IMR-90 (cell line): ENCODE results near the gene ZNF292. TPM values are rescaled to one million over a fixed set of nuclear protein-coding genes. Genes with fewer than 3 reads are reported as not detected.
A peak's percentile ranks its signal among the peaks of the same experiment; 100 is the strongest.

Experiments used
- ATAC-seq: fragments of 200-7000 bp; cut with Tn5 transposase; 2 replicates; pipeline ENCODE4 v1.9.1; 2020; ENCODE audit warnings: low read depth, mild to moderate bottlenecking, moderate library complexity
- BruUV-seq: library from RNA; stranded (reverse); fragments of 400-500 nt; replicated peaks from 2 replicates; lab custom pipeline; 2021; lab: Mats Ljungman, UMichigan
- CTCF ChIA-PET: fragments of 300-600 bp; formaldehyde crosslinking; extraction: SDS; loops from one replicate; lab custom pipeline; 2021; ENCODE audit warnings: antibody characterized with exemption; lab: Yijun Ruan, JAX
- POLR2A ChIA-PET: fragments of 300-600 bp; sonication (Branson Sonifier 250); formaldehyde crosslinking; loops from one replicate; lab custom pipeline; 2022; ENCODE audit warnings: antibody characterized with exemption; ENCODE audit not compliant: unreplicated experiment; lab: Charles Lee
- DNase-seq: peaks from one replicate; pipeline ENCODE4 v3.0.0; 2013
- H2AFZ ChIP-seq: replicated peaks from 2 replicates; pipeline ENCODE3; 2013; ENCODE audit warnings: low read length, mild to moderate bottlenecking; ENCODE audit not compliant: poor library complexity
- H2AK5ac ChIP-seq: 2 replicates; pipeline ENCODE4 v1.6.1; 2013; ENCODE audit warnings: low read depth, low read length, inconsistent platforms
- H2AK9ac ChIP-seq: replicated peaks from 2 replicates; pipeline ENCODE3; 2013; ENCODE audit warnings: mild to moderate bottlenecking, low read depth, low read length, moderate library complexity; ENCODE audit not compliant: poor library complexity
- H2BK120ac ChIP-seq: 2 replicates; pipeline ENCODE4 v1.6.1; 2013; ENCODE audit warnings: low read depth, low read length, inconsistent platforms
- H2BK15ac ChIP-seq: 3 replicates; pipeline ENCODE4 v1.6.1; 2013; ENCODE audit warnings: low read depth, low read length, inconsistent platforms
- H2BK20ac ChIP-seq: 2 replicates; pipeline ENCODE4 v1.6.1; 2013; ENCODE audit warnings: low read depth, mild to moderate bottlenecking, inconsistent platforms, low read length, moderate library complexity
- H2BK5ac ChIP-seq: 2 replicates; pipeline ENCODE4 v1.6.1; 2013; ENCODE audit warnings: mild to moderate bottlenecking, low read depth, low read length, inconsistent platforms; ENCODE audit not compliant: poor library complexity, severe bottlenecking
- H3K14ac ChIP-seq: replicated peaks from 2 replicates; pipeline ENCODE4 v1.6.1; 2013; ENCODE audit warnings: low read depth, low read length, inconsistent platforms
- H3K18ac ChIP-seq: 2 replicates; pipeline ENCODE4 v1.6.1; 2013; ENCODE audit warnings: low read depth, low read length, control low read depth
- H3K23ac ChIP-seq: 2 replicates; pipeline ENCODE4 v1.6.1; 2013; ENCODE audit warnings: low read depth, low read length, inconsistent platforms
- H3K27ac ChIP-seq: 2 replicates; pipeline ENCODE4 v1.5.1; 2013; ENCODE audit warnings: mild to moderate bottlenecking, control low read depth, low read length; ENCODE audit not compliant: insufficient read depth
- H3K27me3 ChIP-seq: 2 replicates; pipeline ENCODE4 v1.6.1; 2013; ENCODE audit warnings: low read length; ENCODE audit not compliant: control insufficient read depth, insufficient read depth
- H3K36me3 ChIP-seq: 2 replicates; pipeline ENCODE4 v1.6.1; 2013; ENCODE audit warnings: low read length, mixed read lengths; ENCODE audit not compliant: control insufficient read depth, insufficient read depth
- H3K4ac ChIP-seq: 2 replicates; pipeline ENCODE4 v1.6.1; 2013; ENCODE audit warnings: low read depth, low read length, inconsistent platforms
- H3K4me1 ChIP-seq: 2 replicates; pipeline ENCODE4 v1.6.1; 2013; ENCODE audit warnings: low read length, mixed read lengths; ENCODE audit not compliant: control insufficient read depth, insufficient read depth
- H3K4me2 ChIP-seq: 2 replicates; pipeline ENCODE4 v1.6.1; 2013; ENCODE audit warnings: low read depth, mild to moderate bottlenecking, control low read depth, low read length, moderate library complexity
- H3K4me3 ChIP-seq: 2 replicates; pipeline ENCODE4 v1.5.1; 2013; ENCODE audit warnings: low read depth, mild to moderate bottlenecking, control low read depth, low read length, moderate library complexity; ENCODE audit not compliant: insufficient read depth
- H3K56ac ChIP-seq: 2 replicates; pipeline ENCODE4 v1.6.1; 2013; ENCODE audit warnings: low read length, inconsistent platforms; ENCODE audit not compliant: insufficient read depth; ENCODE audit errors: extremely low read depth
- H3K79me1 ChIP-seq, 2 experiments: 2 replicates each; pipeline ENCODE4 v1.6.1; 2013; ENCODE audit warnings: low read length in 2 of 2, inconsistent platforms in 1 of 2, low read depth in 1 of 2
- H3K9ac ChIP-seq: 2 replicates; pipeline ENCODE4 v1.6.1; 2013; ENCODE audit warnings: low read depth, low read length, control low read depth
- H3K9me1 ChIP-seq: 2 replicates; pipeline ENCODE4 v1.6.1; 2013; ENCODE audit warnings: low read length, inconsistent platforms; ENCODE audit not compliant: insufficient read depth
- H3K9me3 ChIP-seq: 2 replicates; pipeline ENCODE4 v1.6.1; 2013; ENCODE audit warnings: low read length; ENCODE audit not compliant: control insufficient read depth, insufficient read depth
- H4K20me1 ChIP-seq: 2 replicates; pipeline ENCODE4 v1.6.1; 2013; ENCODE audit warnings: low read length, inconsistent platforms; ENCODE audit not compliant: insufficient read depth
- H4K5ac ChIP-seq: 2 replicates; pipeline ENCODE4 v1.6.1; 2013; ENCODE audit warnings: mild to moderate bottlenecking, low read depth, low read length, control low read depth
- H4K8ac ChIP-seq, 2 experiments: 2 replicates each; pipeline ENCODE4 v1.6.1; 2013; ENCODE audit warnings: low read depth in 2 of 2, low read length in 2 of 2, control low read depth in 1 of 2, inconsistent platforms in 1 of 2
- H4K91ac ChIP-seq: 2 replicates; pipeline ENCODE4 v1.6.1; 2013; ENCODE audit warnings: low read depth, low read length, inconsistent platforms; ENCODE audit not compliant: insufficient read depth
- BHLHE40 ChIP-seq: fragments of 150-350 bp; IDR thresholded peaks from 2 replicates; pipeline ENCODE4 v1.6.1; 2016; ENCODE audit warnings: mild to moderate bottlenecking, low read depth, low read length
- CHD1 ChIP-seq: IDR thresholded peaks from 2 replicates; pipeline ENCODE4 v1.6.1; 2012; ENCODE audit warnings: low read depth, low read length, improper control_type of control experiment
- CTCF ChIP-seq: conservative IDR thresholded peaks from 2 replicates; pipeline ENCODE4 v1.5.1; 2012; ENCODE audit warnings: mild to moderate bottlenecking, low read depth, low read length, improper control_type of control experiment
- ELK1 ChIP-seq: fragments of 150-350 bp; IDR thresholded peaks from 2 replicates; pipeline ENCODE4 v1.6.1; 2016; ENCODE audit warnings: low read depth, mild to moderate bottlenecking, low read length, moderate library complexity, borderline replicate concordance
- FOS ChIP-seq: fragments of 150-350 bp; IDR thresholded peaks from 2 replicates; pipeline ENCODE4 v1.6.1; 2016; ENCODE audit warnings: low read depth, low read length
- MAFK ChIP-seq: IDR thresholded peaks from 2 replicates; pipeline ENCODE4 v1.6.1; 2012; ENCODE audit warnings: low read depth, low read length, improper control_type of control experiment
- MAZ ChIP-seq: IDR thresholded peaks from 2 replicates; pipeline ENCODE4 v1.6.1; 2012; ENCODE audit warnings: low read depth, mild to moderate bottlenecking, low read length, improper control_type of control experiment, moderate library complexity, borderline replicate concordance
- MXI1 ChIP-seq: IDR thresholded peaks from 2 replicates; pipeline ENCODE4 v1.6.1; 2012; ENCODE audit warnings: low read depth, mild to moderate bottlenecking, low read length, moderate library complexity, borderline replicate concordance
- NFE2L2 ChIP-seq: fragments of 150-350 bp; IDR thresholded peaks from 2 replicates; pipeline ENCODE4 v1.6.1; 2016; ENCODE audit warnings: low read depth, mild to moderate bottlenecking, low read length
- POLR2A ChIP-seq: IDR thresholded peaks from 2 replicates; pipeline ENCODE4 v1.6.1; 2012; ENCODE audit warnings: mild to moderate bottlenecking, low read depth, low read length
- RAD21 ChIP-seq: IDR thresholded peaks from 2 replicates; pipeline ENCODE4 v1.6.1; 2012; ENCODE audit warnings: low read length, improper control_type of control experiment
- RCOR1 ChIP-seq: IDR thresholded peaks from 2 replicates; pipeline ENCODE4 v1.6.1; 2012; ENCODE audit warnings: mild to moderate bottlenecking, low read length, improper control_type of control experiment; ENCODE audit not compliant: insufficient replicate concordance
- RFX5 ChIP-seq: IDR thresholded peaks from 2 replicates; pipeline ENCODE4 v1.8.0; 2012; ENCODE audit warnings: low read depth, mild to moderate bottlenecking, low read length, moderate library complexity
- SMC3 ChIP-seq: fragments of 150-350 bp; IDR thresholded peaks from 2 replicates; pipeline ENCODE4 v1.6.1; 2016; ENCODE audit warnings: low read depth, mild to moderate bottlenecking, antibody characterized with exemption, low read length, moderate library complexity
- USF2 ChIP-seq: fragments of 150-350 bp; IDR thresholded peaks from 2 replicates; pipeline ENCODE4 v1.6.1; 2017; ENCODE audit warnings: mild to moderate bottlenecking, antibody characterized with exemption, low read length, low read depth
- WGBS, 2 experiments: methylation state at CpG; one replicate each; pipeline versions ENCODE4 v1.1.5 to v1.1.7; 2013; ENCODE audit warnings: missing lambda C conversion rate in 2 of 2; ENCODE audit not compliant: insufficient read length in 1 of 2; ENCODE audit errors: extremely low coverage in 2 of 2; 5-methylcytosine and 5-hydroxymethylcytosine counted together
- dilution Hi-C: fragments of 300-500 bp; cut with HindIII; formaldehyde crosslinking; loops from one replicate; pipeline ENCODE4 v1.14.3; 2018; ENCODE audit warnings: low sequenced_read_pairs; ENCODE audit not compliant: unreplicated experiment
- in situ Hi-C: fragments of 300-500 bp; cut with MboI; formaldehyde crosslinking; loops from 3 replicates; pipeline ENCODE4 v1.14.3; 2019; ENCODE audit warnings: low sequenced_read_pairs, inconsistent platforms, mixed read lengths
- intact Hi-C: fragments of 100-400 bp; cut with micrococcal nuclease; formaldehyde crosslinking; loops from 2 replicates; pipeline ENCODE4 v1.10.0; 2022
- polyA plus RNA-seq, 3 experiments: library from polyadenylated mRNA; depleted of rRNA; stranded (reverse); fragments of >200 nt; gene quantifications; 2 replicates each; pipeline ENCODE4 v1.2.3, GENCODE V29; 2012; ENCODE audit warnings: low replicate concordance in 1 of 3
- total RNA-seq: library from RNA; depleted of rRNA; stranded (reverse); fragments of >200 nt; gene quantifications from 2 replicates; pipeline ENCODE4 v1.2.3, GENCODE V29; 2012

ZNF292 gene
- total and polyA plus RNA-seq, 2 of the 4 experiments (the other 2 are of a cell fraction), result 5.5 to 28.3 TPM

GRCh38 chr6:87274660-87275274 is 119.4 kb downstream of the ZNF292 start:
- Histone ChIP-seq H3K4me2 (no peak overlapping the region), H2AK9ac (no peak overlapping the region), H3K9me3 (no peaks in the 10 kb centered on the region), H3K18ac (no peak overlapping the region), H4K5ac (no peak overlapping the region), H3K4ac (no peak overlapping the region), H4K91ac (no peak overlapping the region), H3K14ac (no peak overlapping the region), H4K8ac (no peak overlapping the region), H4K20me1 (peaks cover 4% of the 10 kb centered on the region; the same call in 1 of the 2 replicates), H2BK5ac (no peak overlapping the region), H2BK15ac (no peak overlapping the region), H3K27ac (no peak overlapping the region), H3K27me3 (no peaks in the 10 kb centered on the region), H2BK20ac (no peak overlapping the region), H3K36me3 (no peaks in the 10 kb centered on the region), H3K4me3 (no peak overlapping the region), H3K23ac (no peak overlapping the region), H3K4me1 (peaks cover 2% of the 10 kb centered on the region), H3K79me1 (no peaks in the 10 kb centered on the region), H3K9ac (no peak overlapping the region), H2AK5ac (no peak overlapping the region), H2AFZ (no peak overlapping the region), H2BK120ac (no peak overlapping the region), H3K9me1 (0 out of 2 replicates have a peak, but pooled peaks cover 2% of the 10 kb centered on the region), H3K56ac (no peak overlapping the region)
- intact Hi-C loops (no loop called here), dilution Hi-C loops (no loop called here), in situ Hi-C loops (no loop called here)
- TF ChIP-seq BHLHE40 (no peak), RAD21 (no peak), RFX5 (no peak), RCOR1 (no peak), USF2 (no peak), MAFK (no peak), NFE2L2 (no peak), ELK1 (no peak), CTCF (no peak), POLR2A (no peak), CHD1 (no peak), MXI1 (no peak), SMC3 (no peak), FOS (no peak), MAZ (no peak)
- no TSS peak for BruUV-seq
- POLR2A ChIA-PET, result no interaction called here
- no CpG with 5 or more reads among the region's 7 CpGs for WGBS, 2 experiments
- ATAC-seq (peak; percentile 89), DNase-seq (peak; percentile 82)
- CTCF ChIA-PET, result no interaction called here
